ENCODE measurements around the gene PRDM7.

DNA sequence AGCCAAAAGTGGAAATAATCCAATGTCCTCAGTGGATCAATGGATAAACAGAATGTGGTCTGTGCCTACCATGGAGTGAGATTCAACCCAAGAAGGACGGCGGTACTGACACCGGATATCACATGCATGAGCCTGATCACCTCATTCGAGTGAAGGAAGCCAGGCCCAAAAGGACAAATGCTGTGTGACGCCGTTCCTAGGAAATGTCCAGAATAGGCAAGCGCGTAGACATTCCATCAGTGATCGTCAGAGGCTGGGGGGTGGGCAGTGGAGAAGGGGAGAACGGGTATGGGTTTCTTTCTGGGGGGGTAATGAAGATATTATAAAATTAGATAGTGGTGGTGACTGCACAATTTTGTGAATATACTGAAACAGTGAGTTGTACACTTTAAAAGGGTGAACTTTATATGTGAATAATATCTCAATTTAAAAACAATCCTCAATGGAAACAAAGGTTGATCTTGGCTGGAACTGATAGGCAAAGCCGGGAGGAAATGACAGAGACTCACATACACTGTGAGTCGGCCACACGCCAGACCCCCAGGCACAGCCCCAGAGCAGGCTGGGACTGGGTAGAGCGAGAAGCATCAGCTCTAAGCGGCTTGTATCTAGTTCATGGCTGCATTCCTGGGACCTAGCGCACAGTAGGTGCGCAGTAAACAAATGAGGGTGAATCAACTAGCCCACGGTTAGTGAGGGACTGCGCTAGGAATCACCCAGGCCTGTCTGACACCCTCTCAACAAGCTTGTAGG lies 61.4 kb downstream of the PRDM7 start:
- TF ChIP-seq, protein P1, sequence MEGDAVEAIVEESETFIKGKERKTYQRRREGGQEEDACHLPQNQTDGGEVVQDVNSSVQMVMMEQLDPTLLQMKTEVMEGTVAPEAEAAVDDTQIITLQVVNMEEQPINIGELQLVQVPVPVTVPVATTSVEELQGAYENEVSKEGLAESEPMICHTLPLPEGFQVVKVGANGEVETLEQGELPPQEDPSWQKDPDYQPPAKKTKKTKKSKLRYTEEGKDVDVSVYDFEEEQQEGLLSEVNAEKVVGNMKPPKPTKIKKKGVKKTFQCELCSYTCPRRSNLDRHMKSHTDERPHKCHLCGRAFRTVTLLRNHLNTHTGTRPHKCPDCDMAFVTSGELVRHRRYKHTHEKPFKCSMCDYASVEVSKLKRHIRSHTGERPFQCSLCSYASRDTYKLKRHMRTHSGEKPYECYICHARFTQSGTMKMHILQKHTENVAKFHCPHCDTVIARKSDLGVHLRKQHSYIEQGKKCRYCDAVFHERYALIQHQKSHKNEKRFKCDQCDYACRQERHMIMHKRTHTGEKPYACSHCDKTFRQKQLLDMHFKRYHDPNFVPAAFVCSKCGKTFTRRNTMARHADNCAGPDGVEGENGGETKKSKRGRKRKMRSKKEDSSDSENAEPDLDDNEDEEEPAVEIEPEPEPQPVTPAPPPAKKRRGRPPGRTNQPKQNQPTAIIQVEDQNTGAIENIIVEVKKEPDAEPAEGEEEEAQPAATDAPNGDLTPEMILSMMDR (IDR thresholded peaks at IDR 0.05; ENCODE audit: borderline replicate concordance, extremely low read depth, low read length, poor library complexity, severe bottlenecking): no peak
- TF ChIP-seq EZH2 (IDR thresholded peaks at IDR 0.05; ENCODE audit: borderline replicate concordance, low read depth, low read length, severe bottlenecking): no peak
